GM18909 (cell line): ENCODE measurements around the gene WIPF2.

Experiments
- ATAC-seq: cut with Tn5 transposase; IDR thresholded peaks from one replicate; pipeline ENCODE4 v1.9.1; 2021; ENCODE audit warnings: mild to moderate bottlenecking; ENCODE audit not compliant: unreplicated experiment, poor library complexity

The WIPF2 gene

GRCh38 chr17:40218740-40219593 is at the start of gene WIPF2:
WIPF2 (plus strand) TSS chr17:40219304; CDS start chr17:40256460, 37,156 bp downstream.
- ATAC-seq = peak; percentile 89

- no peak for ATAC-seq
These were observed 48.8 kb upstream of the WIPF2 start for GRCh38 chr17:40170325-40170724.

GRCh38 chr17:40171750-40172149 is 47.4 kb upstream of the WIPF2 start:
- no peak for ATAC-seq

- no peak for ATAC-seq
These were observed 45.9 kb upstream of the WIPF2 start for GRCh38 chr17:40173091-40173777.

- ATAC-seq = no peak
These were observed 45.3 kb upstream of the WIPF2 start for GRCh38 chr17:40173778-40174135.

- ATAC-seq = no peak
These were observed 44.6 kb upstream of the WIPF2 start for GRCh38 chr17:40174514-40174913.

GRCh38 chr17:40175928-40176753 is 43.0 kb upstream of the WIPF2 start:
- no peak for ATAC-seq

GRCh38 chr17:40176754-40177110 is 42.4 kb upstream of the WIPF2 start:
- no peak for ATAC-seq

- peak; percentile 56 for ATAC-seq
These were observed 41.7 kb upstream of the WIPF2 start, which contains the start of gene RAPGEFL1 for GRCh38 chr17:40177275-40177874. RAPGEFL1 (plus strand) TSS chr17:40177470; CDS start chr17:40177862, 392 bp downstream.

- no peak for ATAC-seq
These were observed 41.0 kb upstream of the WIPF2 start for GRCh38 chr17:40178021-40178601.

GRCh38 chr17:40178660-40179059 is 40.4 kb upstream of the WIPF2 start:
- no peak for ATAC-seq

GRCh38 chr17:40179923-40180659 is 39.0 kb upstream of the WIPF2 start:
- no peak for ATAC-seq

- ATAC-seq = no peak
These were observed 38.4 kb upstream of the WIPF2 start for GRCh38 chr17:40180694-40181093.

- ATAC-seq = no peak
These were observed 37.9 kb upstream of the WIPF2 start for GRCh38 chr17:40181205-40181604.

- ATAC-seq = no peak
These were observed 36.5 kb upstream of the WIPF2 start for GRCh38 chr17:40182606-40183005.

GRCh38 chr17:40187238-40187637 is 31.9 kb upstream of the WIPF2 start:
- no peak for ATAC-seq

GRCh38 chr17:40188694-40189093 is 30.4 kb upstream of the WIPF2 start:
- no peak for ATAC-seq

- ATAC-seq = no peak
These were observed 28.7 kb upstream of the WIPF2 start for GRCh38 chr17:40190197-40191021.
